ENCODE measurements around the gene LPP. TPM values are rescaled to one million over a fixed set of nuclear protein-coding genes. Genes with fewer than 3 reads are reported as not detected.

Gene LPP
- total and polyA plus RNA-seq, 9 of the 15 experiments (the other 6 are each of a cell fraction or from before 2014, with no cell fraction given) = 0.07 to 0.18 TPM; not detected in 7

GRCh38 chr3:188124184-188124583 is 29.8 kb upstream of the LPP start:
- Histone ChIP-seq H3K9me1 (ENCODE audit: control insufficient read depth, insufficient read depth, low read length) (no peaks in the 10 kb centered on the region), H4K20me1 (replicated peaks; ENCODE audit: control insufficient read depth, insufficient read depth, low read length) (no peaks in the 10 kb centered on the region), H3K4me3 (no peak overlapping the region), H3K79me2 (ENCODE audit: control insufficient read depth, insufficient read depth, low read length) (no peaks in the 10 kb centered on the region), H3K36me3 (ENCODE audit: control insufficient read depth, insufficient read depth, low read length) (no peaks in the 10 kb centered on the region), H3K9ac (ENCODE audit: insufficient read depth in 1 of 2, low read depth in 2 of 2, low read length in 2 of 2) (no peak overlapping the region), H2AFZ (ENCODE audit: low read depth, low read length) (no peak overlapping the region), H3K27me3 (ENCODE audit: control insufficient read depth in 2 of 2, insufficient read depth in 2 of 2, low read length in 2 of 2) (peaks cover 0 to 5% of the 10 kb centered on the region in 2 experiments; a peak in 1 of 5 replicates), H3K4me2 (ENCODE audit: insufficient read depth, low read length) (no peak overlapping the region), H3K9me3 (replicated peaks; ENCODE audit: control insufficient read depth, insufficient read depth, low read depth, low read length) (no peaks in the 10 kb centered on the region), H3K27ac (ENCODE audit: extremely low read depth, low read depth, low read length) (no peak overlapping the region), H3K4me1 (replicated peaks in 1 of 2; ENCODE audit: control insufficient read depth in 2 of 2, insufficient read depth in 2 of 2, low read length in 2 of 2) (no peaks in the 10 kb centered on the region)
- ATAC-seq = no peak
- ChIA-PET CTCF (ENCODE audit: low intra/inter-chr PET ratio) (no interaction called here), POLR2A (no interaction called here)
- intact Hi-C loops (cut with micrococcal nuclease) = no loop called here
- WGBS (ENCODE audit: insufficient coverage, low coverage, missing lambda C conversion rate) = 0% methylated on average over 2 of the region's 2 CpGs
- DNase-seq (ENCODE audit: extremely low read depth in 1 of 4, low spot score in 3 of 4) = no peak
- in situ Hi-C loops (cut with MboI) = no loop called here
- no TSS peak for BruUV-seq (replicated peaks)
- FAIRE-seq = no peak
- TF ChIP-seq TRIM25 (IDR thresholded peaks at IDR 0.05; ENCODE audit: borderline replicate concordance) (no peak), HNRNPH1 (optimal IDR thresholded peaks at IDR 0.05; ENCODE audit: low read depth, low read length) (no peak), ZC3H4 (CRISPR knock-in tag; IDR thresholded peaks at IDR 0.05; ENCODE audit: borderline replicate concordance) (no peak), FOXO4 (CRISPR knock-in tag; IDR thresholded peaks at IDR 0.05) (no peak), CTCFL (IDR thresholded peaks at IDR 0.05; ENCODE audit: borderline replicate concordance, insufficient read depth, low read depth, low read length, poor library complexity, severe bottlenecking) (no peak), NR2C2 (CRISPR knock-in tag; IDR thresholded peaks at IDR 0.05) (no peak), NR2C2 (tag; IDR thresholded peaks at IDR 0.05) (no peak), HLTF (IDR thresholded peaks at IDR 0.05) (no peak)

Measured in K562 (cell line).